H7 (cell line): Measurements from ENCODE around the gene FEM1B. TPM values are rescaled to one million over a fixed set of nuclear protein-coding genes. Genes with fewer than 3 reads are reported as not detected.
A peak's percentile ranks its signal among the peaks of the same experiment; 100 is the strongest.

ENCODE experiments used
- DNase-seq: peaks from one replicate; pipeline ENCODE4 v3.0.0; 2012
- H3K27me3 ChIP-seq: 2 replicates; pipeline ENCODE4 v1.6.0; 2011; ENCODE audit warnings: mild to moderate bottlenecking, low read length; ENCODE audit not compliant: control insufficient read depth, insufficient read depth
- H3K36me3 ChIP-seq: replicated peaks from 2 replicates; pipeline ENCODE4 v1.5.1; 2011; ENCODE audit warnings: low read length; ENCODE audit not compliant: control insufficient read depth, insufficient read depth
- H3K4me3 ChIP-seq: 2 replicates; pipeline ENCODE4 v1.5.1; 2011; ENCODE audit warnings: low read depth, mild to moderate bottlenecking, control low read depth, low read length, moderate library complexity; ENCODE audit not compliant: insufficient read depth
- total RNA-seq: library from RNA; depleted of rRNA; stranded (reverse); fragments of >200 nt; shearing (Covaris generic); gene quantifications from 2 replicates; pipeline ENCODE4 v1.2.3, GENCODE V29; 2014

FEM1B gene
- total RNA-seq, 1 experiment from 2014 or later: 78.4 TPM

DNA sequence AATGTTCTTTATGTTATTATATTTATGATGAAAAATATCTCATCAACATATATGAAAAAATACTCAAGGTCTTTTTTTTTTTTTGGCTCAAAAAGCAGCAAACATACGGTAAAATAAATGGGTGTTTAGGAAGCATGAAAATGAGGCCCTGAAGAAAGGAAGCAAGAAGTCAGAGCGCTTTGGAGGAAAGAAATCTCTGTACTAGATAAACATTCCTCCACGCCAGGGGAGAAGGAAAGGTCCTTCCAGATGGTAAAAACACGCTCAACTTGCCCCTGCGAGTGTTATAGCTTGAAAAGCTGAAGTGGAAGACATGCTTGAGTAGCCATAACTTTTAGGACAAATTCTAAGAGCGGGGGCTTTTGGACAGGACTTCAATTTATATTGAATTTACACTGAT, 52.9 kb downstream of the FEM1B start:
- H3K27me3 ChIP-seq: no peaks in the 10 kb centered on the region; the same call in 1 of the 2 replicates
- no peaks in the 10 kb centered on the region for H3K36me3 ChIP-seq
- DNase-seq: no peak
- no peak overlapping the region for H3K4me3 ChIP-seq

GRCh38 chr15:68330901-68331300, 53.4 kb downstream of the FEM1B start:
- peak; percentile 76 for DNase-seq
- Histone ChIP-seq H3K4me3 (no peak overlapping the region), H3K36me3 (no peaks in the 10 kb centered on the region), H3K27me3 (no peaks in the 10 kb centered on the region; the same call in 1 of the 2 replicates)

GRCh38 chr15:68332266-68332665, 54.7 kb downstream of the FEM1B start:
- H3K36me3 ChIP-seq: no peaks in the 10 kb centered on the region
- no peak overlapping the region for H3K4me3 ChIP-seq
- H3K27me3 ChIP-seq: no peaks in the 10 kb centered on the region
- DNase-seq: no peak

DNA sequence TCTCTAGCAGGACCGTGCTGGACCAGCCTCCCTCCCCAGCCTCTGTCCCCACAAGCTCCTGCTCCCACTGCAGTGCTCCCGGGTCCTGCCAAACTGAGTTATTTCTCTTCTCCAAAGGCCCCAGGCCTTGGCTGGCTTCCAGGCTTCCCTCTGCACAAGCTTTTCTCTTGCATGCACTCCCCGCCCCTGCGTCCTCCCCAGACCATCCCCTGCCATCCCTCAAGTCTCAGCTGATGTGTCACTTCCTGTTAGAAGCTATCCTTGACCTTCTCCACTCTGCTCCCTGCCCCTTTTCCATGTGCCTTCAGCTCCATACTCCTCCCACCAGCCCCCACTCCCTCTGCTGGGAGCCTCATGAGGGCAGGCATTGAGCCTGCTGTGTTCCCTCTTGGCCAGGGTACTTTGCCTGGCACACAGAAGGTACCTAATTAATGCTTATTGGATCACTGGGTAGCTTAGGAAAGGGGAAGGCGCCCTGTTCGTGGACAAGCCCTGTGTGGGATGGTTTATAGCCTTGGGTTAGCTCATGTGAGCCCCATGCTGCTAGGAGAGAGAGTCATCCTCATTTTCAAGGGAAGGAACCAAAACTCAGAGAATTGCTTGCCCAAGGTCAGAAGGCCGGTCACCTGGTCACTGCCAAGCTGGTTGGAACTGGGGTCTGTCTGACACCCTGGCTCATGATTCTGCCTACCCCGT, 56.4 kb downstream of the FEM1B start:
- Histone ChIP-seq H3K27me3 (no peaks in the 10 kb centered on the region), H3K36me3 (no peaks in the 10 kb centered on the region), H3K4me3 (no peak overlapping the region)
- no peak for DNase-seq

- no peak for DNase-seq
- H3K36me3 ChIP-seq: no peaks in the 10 kb centered on the region
- H3K27me3 ChIP-seq: no peaks in the 10 kb centered on the region
- no peak overlapping the region for H3K4me3 ChIP-seq
Measured at GRCh38 chr15:68334661-68335124, 57.1 kb downstream of the FEM1B start.

DNA sequence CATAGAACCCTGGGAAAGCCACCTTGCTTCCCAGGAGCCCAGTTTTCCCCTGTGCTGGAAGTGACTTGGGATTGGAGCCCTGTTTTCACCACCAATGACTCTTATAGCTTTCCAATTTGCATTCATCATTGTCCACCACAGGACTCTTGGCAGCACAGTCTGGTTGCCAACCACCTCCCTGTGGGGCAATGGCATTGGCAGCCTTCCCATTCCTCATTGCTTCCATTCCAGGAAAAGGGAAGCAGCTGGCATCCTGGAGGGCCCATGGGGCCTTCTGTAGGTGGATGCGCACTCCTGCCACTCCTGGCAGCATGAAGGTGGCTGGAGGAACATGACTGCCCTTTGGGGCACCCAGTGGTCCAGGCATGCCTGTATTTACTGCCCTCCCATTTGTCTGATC, 57.7 kb downstream of the FEM1B start:
- no peak for DNase-seq
- no peak overlapping the region for H3K4me3 ChIP-seq
- no peaks in the 10 kb centered on the region for H3K27me3 ChIP-seq
- H3K36me3 ChIP-seq: no peaks in the 10 kb centered on the region

DNA sequence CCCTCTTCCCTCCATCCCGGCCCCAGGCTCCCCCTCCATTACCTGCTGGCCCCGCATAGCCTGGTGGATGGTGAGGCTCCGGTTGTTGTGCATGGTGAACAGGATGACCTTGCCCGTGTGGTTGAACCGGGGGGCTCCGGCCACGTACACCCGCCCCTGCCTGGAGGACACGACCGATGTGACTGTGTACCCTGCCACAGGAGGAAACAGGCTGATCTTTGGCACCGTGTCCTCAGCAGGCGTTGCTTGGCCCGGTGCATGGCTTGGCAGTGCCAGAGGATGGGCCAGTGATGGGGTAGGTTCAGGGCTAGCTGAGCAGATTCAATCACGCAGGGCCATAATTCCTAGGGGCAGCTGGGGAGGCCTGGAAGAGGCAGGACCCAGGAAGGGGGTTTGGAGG, 58.1 kb downstream of the FEM1B start:
- no peak overlapping the region for H3K4me3 ChIP-seq
- no peaks in the 10 kb centered on the region for H3K27me3 ChIP-seq
- no peak for DNase-seq
- no peaks in the 10 kb centered on the region for H3K36me3 ChIP-seq

- Histone ChIP-seq H3K36me3 (no peaks in the 10 kb centered on the region), H3K4me3 (no peak overlapping the region), H3K27me3 (no peaks in the 10 kb centered on the region)
- DNase-seq: no peak
Measured at GRCh38 chr15:68336516-68336915, 59.0 kb downstream of the FEM1B start.

- DNase-seq: no peak
- Histone ChIP-seq H3K4me3 (no peak overlapping the region), H3K27me3 (no peaks in the 10 kb centered on the region), H3K36me3 (no peaks in the 10 kb centered on the region)
Measured at GRCh38 chr15:68337826-68338225, 60.3 kb downstream of the FEM1B start.

DNA sequence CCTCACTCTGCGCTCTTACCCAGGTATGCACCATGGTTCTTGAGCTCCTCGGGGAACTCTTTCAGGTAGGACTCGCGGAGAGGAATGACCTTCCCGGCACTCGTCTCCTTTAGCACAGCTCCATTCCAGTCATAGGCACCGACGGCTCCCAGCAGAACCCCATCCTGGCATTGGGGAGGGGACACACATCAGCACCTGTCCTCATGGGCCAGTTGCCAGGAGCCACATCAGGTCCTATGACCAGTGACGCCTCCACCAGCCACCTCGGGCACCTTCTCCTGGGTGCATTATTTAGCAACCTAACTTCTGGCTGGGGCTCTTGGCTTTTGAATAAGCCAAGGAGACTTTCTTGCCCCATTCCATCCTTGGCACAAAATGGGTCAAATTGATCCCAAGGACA, 61.9 kb downstream of the FEM1B start:
- no peak overlapping the region for H3K4me3 ChIP-seq
- no peaks in the 10 kb centered on the region for H3K36me3 ChIP-seq
- no peaks in the 10 kb centered on the region for H3K27me3 ChIP-seq
- DNase-seq: no peak

DNA sequence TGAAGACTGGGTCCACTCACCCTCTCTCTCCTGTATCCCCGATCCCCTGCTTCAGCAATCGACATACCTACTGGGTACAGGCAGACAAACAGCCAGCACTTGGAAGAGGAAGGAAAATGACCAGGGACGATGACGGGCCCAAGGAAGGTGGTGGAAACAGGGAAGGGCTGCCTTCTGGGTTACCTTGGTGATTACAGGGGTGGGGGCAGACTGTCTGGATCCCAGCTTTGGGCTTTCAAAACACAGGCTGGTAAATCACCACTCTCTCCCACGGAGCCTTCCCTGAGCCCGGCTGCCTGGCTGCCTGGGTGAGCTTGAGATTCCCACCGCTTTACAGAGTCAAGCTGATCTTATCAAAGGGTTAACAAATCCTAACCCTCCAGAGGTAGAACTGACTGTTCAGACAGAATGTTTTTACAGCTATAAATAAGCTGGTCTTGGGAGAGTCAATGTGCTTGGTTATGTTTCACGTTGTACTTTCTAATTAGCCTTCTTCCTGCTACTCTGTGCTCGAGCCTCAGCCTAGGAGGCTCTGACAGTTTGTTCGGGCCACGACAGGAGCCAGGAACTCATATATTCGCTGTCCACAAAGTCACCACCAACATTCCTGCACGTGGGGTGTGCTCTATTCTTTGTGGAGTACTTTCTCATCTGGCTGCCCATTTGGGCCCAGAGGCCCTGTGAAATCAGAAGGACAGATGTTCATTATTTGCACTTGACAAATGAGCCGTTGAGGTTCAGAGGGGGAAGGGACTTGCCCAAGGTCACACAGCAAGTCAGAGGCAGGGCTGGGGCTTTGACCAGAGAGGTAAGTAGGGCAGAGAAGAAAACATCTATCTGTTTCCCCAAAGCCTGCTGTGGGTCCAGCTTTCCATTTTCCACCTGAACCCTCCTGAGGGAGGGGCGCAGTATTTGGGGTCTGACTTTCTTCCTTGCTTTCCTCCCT, 63.5 kb downstream of the FEM1B start:
- DNase-seq: no peak
- Histone ChIP-seq H3K4me3 (no peak overlapping the region), H3K27me3 (no peaks in the 10 kb centered on the region), H3K36me3 (no peaks in the 10 kb centered on the region)

- DNase-seq: no peak
- Histone ChIP-seq H3K36me3 (no peaks in the 10 kb centered on the region), H3K4me3 (no peak overlapping the region), H3K27me3 (no peaks in the 10 kb centered on the region)
Measured at GRCh38 chr15:68341760-68342725, 64.5 kb downstream of the FEM1B start.

GRCh38 chr15:68343579-68344225, 66.2 kb downstream of the FEM1B start:
- peak; percentile 73 for DNase-seq
- Histone ChIP-seq H3K4me3 (no peak overlapping the region), H3K36me3 (no peaks in the 10 kb centered on the region)

DNA sequence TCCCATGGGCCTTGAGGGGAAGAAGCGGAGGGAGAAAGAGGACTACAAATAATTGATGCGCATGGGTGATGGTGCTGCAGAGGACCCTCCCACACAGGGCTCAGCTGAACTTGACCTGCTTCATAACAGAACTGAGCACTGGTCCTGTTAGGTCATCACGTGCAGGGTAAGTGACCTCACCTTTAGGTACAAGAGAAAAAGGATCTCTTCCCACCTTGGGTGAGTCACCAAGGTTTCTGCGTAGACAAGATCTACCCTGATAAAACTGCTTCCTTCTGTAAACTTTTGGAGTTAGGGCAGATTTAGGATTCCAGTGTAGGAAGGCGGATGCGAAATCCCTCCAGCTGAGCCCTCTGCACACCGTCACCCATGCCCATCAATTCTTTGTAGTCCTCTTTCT, 67.1 kb downstream of the FEM1B start:
- Histone ChIP-seq H3K4me3 (no peak overlapping the region), H3K36me3 (no peaks in the 10 kb centered on the region), H3K27me3 (no peaks in the 10 kb centered on the region)
- DNase-seq: no peak

More at GRCh38 chr15:68343579-68344225, 66.2 kb downstream of the FEM1B start:
- no peaks in the 10 kb centered on the region for H3K27me3 ChIP-seq
